BLaER1 treated with 17β-estradiol and CSF1 and Interleukin-3, amounts not matched to agents 10 nM and 100 nM (cell line): ENCODE measurements around the gene SYPL2.

Experiments
- H3K27ac ChIP-seq, 11 experiments: shearing (Covaris generic); formaldehyde crosslinking; 2 replicates each; pipeline ENCODE4 v1.8.1; 2022
- H3K27me3 ChIP-seq, 11 experiments: shearing (Covaris generic); formaldehyde crosslinking; 2 replicates each; pipeline ENCODE4 v1.8.1; 2022
- H3K36me3 ChIP-seq, 11 experiments: shearing (Covaris generic); formaldehyde crosslinking; 2 replicates each; pipeline ENCODE4 v1.8.1; 2022
- H3K4me1 ChIP-seq, 10 experiments: shearing (Covaris generic); formaldehyde crosslinking; 2 replicates each; pipeline ENCODE4 v1.8.1; 2022
- H3K4me2 ChIP-seq, 11 experiments: shearing (Covaris generic); formaldehyde crosslinking; 2 replicates each; pipeline ENCODE4 v1.8.1; 2022
- H3K4me3 ChIP-seq, 10 experiments: shearing (Covaris generic); formaldehyde crosslinking; 2 replicates each; pipeline ENCODE4 v1.8.1; 2022
- H3K9ac ChIP-seq, 11 experiments: shearing (Covaris generic); formaldehyde crosslinking; 2 replicates each; pipeline ENCODE4 v1.8.1; 2022
- H3K9me3 ChIP-seq, 11 experiments: shearing (Covaris generic); formaldehyde crosslinking; replicated peaks in 1 of 11; 2 replicates each; pipeline ENCODE4 v1.8.1; 2022
- H4K20me1 ChIP-seq, 11 experiments: shearing (Covaris generic); formaldehyde crosslinking; 2 replicates each; pipeline ENCODE4 v1.8.1; 2022
- Cebpa-rat ChIP-seq, 11 experiments: shearing (Covaris generic); IDR thresholded peaks; 2 replicates each; pipeline ENCODE4 v1.8.1; 2022

Gene SYPL2

DNA sequence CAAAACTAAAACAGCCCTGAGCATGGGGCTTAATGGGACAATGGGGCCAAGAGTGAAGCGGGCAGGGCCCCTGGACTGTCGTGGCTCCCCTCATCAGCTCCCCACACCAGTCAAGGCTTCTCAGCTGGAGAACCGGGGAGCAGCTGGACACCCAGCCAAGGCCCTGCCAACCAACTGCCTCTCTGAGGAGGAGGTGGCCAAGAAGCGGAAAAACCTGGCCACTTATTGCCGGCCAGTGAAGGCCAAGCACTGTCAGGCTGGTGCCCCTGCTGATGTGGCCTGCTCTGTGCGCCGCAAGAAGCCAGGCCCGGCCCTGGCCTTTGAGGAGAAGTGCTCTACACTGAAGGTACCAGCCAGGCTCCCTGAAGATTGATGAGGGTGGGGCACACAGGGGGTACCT, 25.0 kb downstream of the SYPL2 start:
- H3K9me3 ChIP-seq = no peaks in the 10 kb centered on the region
- H3K4me2 ChIP-seq = no peak overlapping the region
- H3K36me3 ChIP-seq = peaks cover 26 to 79% (median 71%) of the 10 kb centered on the region in 11 experiments
- no peak overlapping the region for H3K4me3 ChIP-seq
- peaks cover 0 to 59% (median 19%) of the 10 kb centered on the region in 11 experiments; a peak in 14 of 22 replicates for H4K20me1 ChIP-seq
- H3K4me1 ChIP-seq = peaks cover 28 to 60% (median 55%) of the 10 kb centered on the region in 10 experiments
- TF ChIP-seq Cebpa-rat (IDR thresholded peaks at IDR 0.05) = no peak
- H3K9ac ChIP-seq = 0 out of 22 replicates have a peak overlapping the region, but pooled peaks of 1 of the 11 experiments have one; percentile 16
- H3K27me3 ChIP-seq = no peaks in the 10 kb centered on the region
- H3K27ac ChIP-seq = no peak overlapping the region

- Histone ChIP-seq H3K9me3 (no peaks in the 10 kb centered on the region), H3K36me3 (peaks cover 36 to 79% (median 70%) of the 10 kb centered on the region in 11 experiments), H4K20me1 (peaks cover 4 to 70% (median 32%) of the 10 kb centered on the region in 11 experiments; a peak in 18 of 22 replicates), H3K4me3 (no peak overlapping the region), H3K27me3 (no peaks in the 10 kb centered on the region), H3K4me2 (peak overlapping the region; percentile 54 to 89 (median 75); a peak in 20 of 22 replicates), H3K9ac (peak overlapping the region in 9 of 11 experiments; percentile 15 to 86 (median 79); a peak in 7 of 22 replicates), H3K27ac (no peak overlapping the region), H3K4me1 (peaks cover 41 to 73% (median 66%) of the 10 kb centered on the region in 10 experiments)
- no peak for TF ChIP-seq Cebpa-rat (IDR thresholded peaks at IDR 0.05)
Observed at GRCh38 chr1:109492779-109493178, 26.4 kb downstream of the SYPL2 start.

DNA sequence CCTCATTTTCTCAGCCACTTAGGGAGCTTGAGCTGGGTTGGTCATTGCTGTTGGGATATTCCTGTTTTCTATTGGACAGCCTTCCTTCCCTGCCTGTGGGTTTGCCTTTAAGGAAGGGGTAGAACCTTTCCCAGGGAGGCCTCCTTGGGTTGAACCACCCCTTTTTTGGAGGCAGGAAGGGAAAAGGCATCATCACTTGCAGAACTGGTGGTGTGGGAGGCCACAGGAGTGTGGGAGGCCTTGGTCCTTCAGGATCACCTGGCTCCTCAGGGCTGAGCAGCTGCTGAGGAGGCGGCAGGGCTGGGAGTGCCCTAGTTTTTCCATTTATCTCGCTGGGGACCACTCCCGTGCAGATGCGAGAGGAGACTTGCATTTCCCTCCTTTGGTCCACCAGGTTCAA, 26.9 kb downstream of the SYPL2 start:
- TF ChIP-seq Cebpa-rat (IDR thresholded peaks at IDR 0.05) = no peak
- Histone ChIP-seq H3K36me3 (peaks cover 35 to 79% (median 69%) of the 10 kb centered on the region in 11 experiments), H4K20me1 (peaks cover 9 to 73% (median 36%) of the 10 kb centered on the region in 11 experiments; a peak in 18 of 22 replicates), H3K9ac (peak overlapping the region; percentile 64 to 86 (median 78)), H3K4me2 (peak overlapping the region; percentile 54 to 89 (median 75)), H3K4me3 (peak overlapping the region in 3 of 10 experiments; percentile 69 to 80 (median 76); a peak in 5 of 20 replicates), H3K4me1 (peaks cover 45 to 78% (median 69%) of the 10 kb centered on the region in 10 experiments), H3K9me3 (no peaks in the 10 kb centered on the region), H3K27me3 (no peaks in the 10 kb centered on the region), H3K27ac (peak overlapping the region in 3 of 11 experiments; percentile 49 to 72 (median 70); a peak in 2 of 22 replicates)

DNA sequence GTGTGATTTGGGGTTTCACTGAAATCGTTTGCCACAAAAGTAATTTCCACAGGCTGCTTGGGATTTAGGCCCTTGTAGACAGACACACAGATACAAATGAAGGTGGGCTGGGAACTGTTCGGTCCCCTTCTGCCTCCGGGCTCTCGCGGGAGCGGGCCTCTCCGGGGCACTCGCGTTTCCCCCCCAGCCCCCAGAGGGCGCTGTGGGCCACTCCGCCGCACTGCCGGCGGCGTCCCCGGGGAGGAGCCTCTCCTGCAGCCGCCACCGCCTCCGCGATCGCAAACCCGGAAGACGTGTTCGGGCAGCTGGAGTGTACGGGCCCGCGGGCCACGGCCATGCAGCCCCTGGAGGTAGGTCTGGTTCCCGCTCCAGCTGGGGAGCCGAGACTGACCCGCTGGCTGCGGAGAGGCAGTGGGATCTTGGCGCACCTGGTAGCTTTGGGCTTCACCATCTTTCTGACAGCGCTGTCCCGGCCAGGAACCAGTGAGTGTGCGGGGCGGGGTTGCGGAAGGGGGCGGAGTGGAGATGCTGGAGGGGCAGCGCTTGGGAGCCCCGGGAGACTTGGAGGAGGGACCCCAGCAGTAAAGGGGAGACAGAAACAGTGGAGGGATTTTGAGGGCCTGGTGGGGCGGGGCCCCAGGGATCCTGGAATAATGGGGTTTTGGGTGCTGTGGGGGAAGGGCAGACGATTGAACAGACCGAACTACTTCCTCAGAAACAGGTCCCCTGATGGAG, 27.6 kb downstream of the SYPL2 start, which contains the start of gene CYB561D1:
CYB561D1 (plus strand) TSS at position 290 of the 735 bp plus-strand sequence; CDS start at position 336, 46 bp downstream.
- Histone ChIP-seq H3K27ac (peak within 1 kb of the TSS in 10 of 11 experiments; percentile 43 to 81 (median 71); a peak in 21 of 22 replicates), H3K4me3 (peak within 1 kb of the TSS; percentile 69 to 94 (median 76)), H3K4me2 (peak within 1 kb of the TSS; percentile 68 to 98 (median 87)), H3K36me3 (peaks cover 29 to 77% (median 61%) of the 10 kb centered on the region in 11 experiments), H3K27me3 (no peaks in the 10 kb centered on the region), H4K20me1 (peaks cover 9 to 75% (median 43%) of the 10 kb centered on the region in 11 experiments; a peak in 18 of 22 replicates), H3K9ac (peak within 1 kb of the TSS; percentile 64 to 86 (median 78)), H3K9me3 (no peaks in the 10 kb centered on the region), H3K4me1 (peaks cover 53 to 79% (median 69%) of the 10 kb centered on the region in 10 experiments)
- no peak for TF ChIP-seq Cebpa-rat (IDR thresholded peaks at IDR 0.05)

DNA sequence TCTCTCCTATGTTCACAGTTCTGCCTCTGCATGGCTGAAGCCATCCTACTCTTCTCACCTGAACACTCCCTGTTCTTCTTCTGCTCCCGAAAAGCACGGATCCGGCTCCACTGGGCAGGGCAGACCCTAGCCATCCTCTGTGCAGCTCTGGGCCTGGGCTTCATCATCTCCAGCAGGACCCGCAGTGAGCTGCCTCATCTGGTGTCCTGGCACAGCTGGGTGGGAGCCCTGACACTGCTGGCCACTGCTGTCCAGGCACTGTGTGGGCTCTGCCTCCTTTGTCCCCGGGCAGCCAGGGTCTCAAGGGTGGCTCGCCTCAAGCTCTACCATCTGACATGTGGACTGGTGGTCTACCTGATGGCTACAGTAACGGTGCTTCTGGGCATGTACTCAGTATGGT, 29.4 kb downstream of the SYPL2 start:
- Histone ChIP-seq H3K36me3 (peaks cover 34 to 79% (median 56%) of the 10 kb centered on the region in 11 experiments), H3K4me1 (peaks cover 65 to 83% (median 75%) of the 10 kb centered on the region in 10 experiments), H3K9me3 (no peaks in the 10 kb centered on the region), H3K27ac (no peak overlapping the region), H3K27me3 (no peaks in the 10 kb centered on the region), H3K4me3 (no peak overlapping the region), H3K9ac (peak overlapping the region in 4 of 11 experiments; percentile 18 to 86 (median 68); a peak in 5 of 22 replicates), H4K20me1 (peaks cover 9 to 83% (median 61%) of the 10 kb centered on the region in 11 experiments; a peak in 19 of 22 replicates), H3K4me2 (peak overlapping the region; percentile 68 to 98 (median 87); a peak in 17 of 22 replicates)
- no peak for TF ChIP-seq Cebpa-rat (IDR thresholded peaks at IDR 0.05)

DNA sequence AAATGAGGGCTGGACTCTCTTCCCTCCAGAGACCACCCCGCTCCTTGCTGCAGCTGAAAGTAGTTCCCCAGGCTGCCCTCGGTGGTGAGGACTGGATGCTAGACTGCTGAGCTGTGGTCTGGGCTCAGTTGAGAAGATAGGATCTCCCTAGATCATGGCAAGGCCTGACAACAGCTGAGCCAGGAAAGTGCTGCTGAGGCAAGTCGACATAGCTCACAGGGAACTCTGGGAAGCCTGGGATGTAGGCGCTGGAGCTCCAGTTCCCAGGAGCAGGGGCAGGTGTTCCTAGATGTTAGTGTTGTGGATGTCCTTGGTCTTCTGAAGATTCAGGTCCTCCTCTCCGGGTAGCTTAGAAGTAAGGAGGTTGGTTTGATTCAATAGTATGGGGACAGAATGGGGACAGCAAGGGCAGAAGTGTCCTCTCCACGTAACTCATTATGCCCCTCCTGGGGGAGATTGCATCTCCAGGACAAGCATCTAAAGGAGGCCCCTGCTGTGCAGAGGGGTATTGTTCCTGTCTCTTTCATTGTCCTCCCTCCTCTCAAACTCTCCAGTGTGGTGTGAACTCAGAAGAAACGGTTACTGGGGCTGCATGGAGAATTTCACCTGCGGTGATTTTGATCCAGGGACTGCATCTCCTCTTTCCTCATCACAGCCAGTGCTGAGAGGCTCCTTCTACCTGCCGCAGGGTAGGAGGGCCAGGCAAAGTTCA, 31.3 kb downstream of the SYPL2 start:
- Histone ChIP-seq H3K4me3 (no peak overlapping the region), H4K20me1 (peaks cover 9 to 84% (median 72%) of the 10 kb centered on the region in 11 experiments; a peak in 20 of 22 replicates), H3K36me3 (peaks cover 30 to 66% (median 48%) of the 10 kb centered on the region in 11 experiments), H3K9me3 (no peaks in the 10 kb centered on the region), H3K9ac (peak overlapping the region in 10 of 11 experiments; percentile 2 to 82 (median 30); a peak in 13 of 22 replicates), H3K4me2 (peak overlapping the region; percentile 11 to 93 (median 41); a peak in 21 of 22 replicates), H3K4me1 (peaks cover 79 to 94% (median 89%) of the 10 kb centered on the region in 10 experiments), H3K27ac (peak overlapping the region in 1 of 11 experiments; percentile 17; a peak in 1 of 22 replicates), H3K27me3 (no peaks in the 10 kb centered on the region)
- no peak for TF ChIP-seq Cebpa-rat (IDR thresholded peaks at IDR 0.05)

- Histone ChIP-seq H3K4me2 (peak overlapping the region; percentile 11 to 93 (median 41); a peak in 21 of 22 replicates), H3K36me3 (peaks cover 30 to 59% (median 48%) of the 10 kb centered on the region in 11 experiments), H3K27ac (no peak overlapping the region), H3K4me1 (peaks cover 79 to 94% (median 89%) of the 10 kb centered on the region in 10 experiments), H3K9ac (peak overlapping the region in 7 of 11 experiments; percentile 2 to 82 (median 33); a peak in 8 of 22 replicates), H3K9me3 (no peaks in the 10 kb centered on the region), H4K20me1 (peaks cover 9 to 79% (median 72%) of the 10 kb centered on the region in 11 experiments; a peak in 20 of 22 replicates), H3K27me3 (no peaks in the 10 kb centered on the region), H3K4me3 (no peak overlapping the region)
- TF ChIP-seq Cebpa-rat (IDR thresholded peaks at IDR 0.05) = no peak
Observed at GRCh38 chr1:109498161-109498801, 31.9 kb downstream of the SYPL2 start.

DNA sequence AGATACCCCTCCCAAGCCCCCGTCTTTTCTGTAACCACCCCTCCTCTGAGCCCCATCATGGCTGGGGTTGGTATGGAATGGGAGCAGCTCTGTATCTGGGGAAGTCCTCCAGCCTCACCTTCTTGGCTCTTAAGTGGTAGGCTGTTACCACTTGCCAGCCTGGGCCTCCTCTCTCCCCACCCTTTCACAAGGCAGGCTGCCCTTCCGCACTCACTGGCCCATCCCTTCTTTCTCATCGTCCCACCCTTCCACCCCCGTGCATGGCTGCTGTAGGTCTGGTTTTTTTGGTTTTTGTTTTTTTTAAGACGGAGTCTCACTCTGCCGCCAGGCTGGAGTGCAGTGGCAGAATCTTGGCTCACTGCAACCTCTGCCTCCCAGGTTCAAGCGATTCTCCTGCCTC, 32.7 kb downstream of the SYPL2 start:
- peak overlapping the region; percentile 24 to 93 (median 78); a peak in 13 of 22 replicates for H3K4me2 ChIP-seq
- H3K4me3 ChIP-seq = no peak overlapping the region
- peaks cover 79 to 98% (median 89%) of the 10 kb centered on the region in 10 experiments for H3K4me1 ChIP-seq
- H3K9me3 ChIP-seq = no peaks in the 10 kb centered on the region
- H3K27ac ChIP-seq = peak overlapping the region in 1 of 11 experiments; percentile 7; a peak in 1 of 22 replicates
- H3K36me3 ChIP-seq = peaks cover 30 to 58% (median 48%) of the 10 kb centered on the region in 11 experiments
- H3K27me3 ChIP-seq = no peaks in the 10 kb centered on the region
- peaks cover 9 to 78% (median 72%) of the 10 kb centered on the region in 11 experiments; a peak in 20 of 22 replicates for H4K20me1 ChIP-seq
- no peak for TF ChIP-seq Cebpa-rat (IDR thresholded peaks at IDR 0.05)
- H3K9ac ChIP-seq = peak overlapping the region in 2 of 11 experiments; percentile 13 to 32; a peak in 1 of 22 replicates
